Keratinocyte (primary cell): ENCODE results near the gene ENTPD5.

Experiments
- EZH2 ChIP-seq: IDR thresholded peaks from one replicate; pipeline ENCODE4 v1.6.1; 2012; ENCODE audit warnings: inconsistent platforms, mild to moderate bottlenecking, low read length, moderate library complexity
- TF ChIP-seq, protein P1 (sequence below), 3 experiments: IDR thresholded peaks in 1 of 3; conservative IDR thresholded peaks in 1 of 3; optimal IDR thresholded peaks in 1 of 3; 2 replicates in 2 of 3; 3 replicates in 1 of 3; pipeline versions ENCODE3 to v1.5.1; 2011; ENCODE audit warnings: low read length in 3 of 3, mild to moderate bottlenecking in 3 of 3, moderate library complexity in 2 of 3, control low read depth in 1 of 3, inconsistent platforms in 1 of 3; ENCODE audit not compliant: insufficient read depth in 2 of 3; ENCODE audit errors: extremely low read depth in 1 of 3

DNA sequence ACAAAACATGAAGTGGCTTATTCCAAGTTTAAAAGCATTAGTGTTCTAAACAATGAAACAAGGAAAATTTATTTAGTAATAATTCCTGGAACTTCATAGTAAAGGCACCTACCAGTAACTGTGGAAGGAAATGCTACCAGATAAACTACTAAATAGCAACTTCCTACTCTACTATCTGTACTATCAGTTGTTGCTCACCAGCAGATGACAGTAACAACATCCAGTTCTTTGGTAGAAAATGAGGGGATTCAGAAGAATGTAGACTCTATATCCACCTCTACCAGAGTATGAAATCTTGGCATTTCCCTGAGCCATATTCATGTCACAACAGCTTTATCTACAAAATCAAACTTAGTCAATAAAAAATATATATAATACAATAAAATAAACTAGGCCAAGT, 3.1 kb downstream of the ENTPD5 start:
- TF ChIP-seq, protein P1, sequence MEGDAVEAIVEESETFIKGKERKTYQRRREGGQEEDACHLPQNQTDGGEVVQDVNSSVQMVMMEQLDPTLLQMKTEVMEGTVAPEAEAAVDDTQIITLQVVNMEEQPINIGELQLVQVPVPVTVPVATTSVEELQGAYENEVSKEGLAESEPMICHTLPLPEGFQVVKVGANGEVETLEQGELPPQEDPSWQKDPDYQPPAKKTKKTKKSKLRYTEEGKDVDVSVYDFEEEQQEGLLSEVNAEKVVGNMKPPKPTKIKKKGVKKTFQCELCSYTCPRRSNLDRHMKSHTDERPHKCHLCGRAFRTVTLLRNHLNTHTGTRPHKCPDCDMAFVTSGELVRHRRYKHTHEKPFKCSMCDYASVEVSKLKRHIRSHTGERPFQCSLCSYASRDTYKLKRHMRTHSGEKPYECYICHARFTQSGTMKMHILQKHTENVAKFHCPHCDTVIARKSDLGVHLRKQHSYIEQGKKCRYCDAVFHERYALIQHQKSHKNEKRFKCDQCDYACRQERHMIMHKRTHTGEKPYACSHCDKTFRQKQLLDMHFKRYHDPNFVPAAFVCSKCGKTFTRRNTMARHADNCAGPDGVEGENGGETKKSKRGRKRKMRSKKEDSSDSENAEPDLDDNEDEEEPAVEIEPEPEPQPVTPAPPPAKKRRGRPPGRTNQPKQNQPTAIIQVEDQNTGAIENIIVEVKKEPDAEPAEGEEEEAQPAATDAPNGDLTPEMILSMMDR (optimal IDR thresholded peaks at IDR 0.05 in 1 of 3, IDR thresholded peaks at IDR 0.05 in 1 of 3, conservative IDR thresholded peaks at IDR 0.05 in 1 of 3; ENCODE audit: extremely low read depth in 1 of 3, insufficient read depth in 2 of 3, low read length in 3 of 3) = no peak
- TF ChIP-seq EZH2 = no peak
